GM18502 (cell line): ENCODE measurements around the gene ITFG1.
"Not testable (repeated sequence)": the region's sequence is repeated elsewhere in the genome, so short reads cannot be mapped to it uniquely, and the experiment has no call there.

Experiments
- ATAC-seq: cut with Tn5 transposase; IDR thresholded peaks from one replicate; pipeline ENCODE4 v1.9.1; 2021; ENCODE audit warnings: mild to moderate bottlenecking; ENCODE audit not compliant: unreplicated experiment, poor library complexity

The ITFG1 gene

DNA sequence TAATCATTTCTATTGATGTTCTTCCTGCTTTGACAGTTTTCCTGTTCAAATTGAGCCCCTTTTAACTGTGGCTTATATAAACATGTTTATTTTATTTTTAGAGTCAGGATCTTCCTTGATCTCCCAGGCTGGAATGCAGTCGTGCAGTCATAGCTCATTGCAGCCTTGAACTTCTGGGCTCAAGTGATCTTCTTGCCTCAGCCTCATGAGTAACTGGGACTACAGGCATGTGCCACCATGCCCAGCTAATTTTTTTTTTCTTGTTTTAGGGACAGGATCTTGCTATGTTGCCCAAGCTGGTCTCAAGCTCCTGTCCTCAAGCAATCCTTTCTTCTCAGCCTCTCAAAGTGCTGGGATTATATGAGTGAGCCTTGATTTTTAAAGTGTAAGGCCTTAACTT is 14.9 kb upstream of the ITFG1 start:
- no peak for ATAC-seq

DNA sequence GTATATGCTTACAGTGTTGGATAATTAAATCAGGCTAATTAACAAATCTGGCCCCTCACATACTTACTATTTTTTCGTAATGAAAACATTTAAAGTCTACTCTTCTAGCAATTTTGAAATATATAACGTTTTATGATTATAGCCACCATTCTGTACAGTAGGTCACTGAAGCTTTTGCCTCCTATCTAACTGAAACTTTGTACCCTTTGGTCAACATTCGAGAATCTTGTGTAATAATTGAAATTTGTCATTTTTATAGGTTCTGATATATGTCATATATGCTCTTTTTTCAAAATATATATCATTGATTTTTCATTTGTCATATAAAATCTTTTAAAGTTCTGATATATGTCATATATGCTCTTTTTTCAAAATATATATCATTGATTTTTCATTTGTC is 12.9 kb upstream of the ITFG1 start:
- no peak for ATAC-seq

DNA sequence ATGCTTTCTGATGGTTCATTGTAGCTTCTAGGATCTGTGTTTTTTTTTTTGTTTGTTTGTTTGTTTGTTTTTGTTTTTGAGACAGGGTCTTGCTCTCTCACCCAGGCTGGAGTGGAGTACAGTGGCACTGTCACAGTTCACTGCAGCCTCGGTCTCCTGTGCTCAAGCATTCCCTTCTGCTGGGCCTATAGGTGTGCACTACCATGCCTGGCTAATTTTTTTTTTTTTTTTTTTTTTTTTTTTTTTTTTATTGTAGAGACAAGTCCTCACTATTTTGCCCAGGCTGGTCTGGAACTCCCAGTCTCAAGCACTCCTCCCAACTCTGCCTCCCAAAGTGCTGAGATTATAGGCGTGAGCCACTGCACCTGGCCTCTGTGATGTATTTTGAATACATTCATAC is 12.1 kb upstream of the ITFG1 start:
- not testable (repeated sequence) for ATAC-seq

DNA sequence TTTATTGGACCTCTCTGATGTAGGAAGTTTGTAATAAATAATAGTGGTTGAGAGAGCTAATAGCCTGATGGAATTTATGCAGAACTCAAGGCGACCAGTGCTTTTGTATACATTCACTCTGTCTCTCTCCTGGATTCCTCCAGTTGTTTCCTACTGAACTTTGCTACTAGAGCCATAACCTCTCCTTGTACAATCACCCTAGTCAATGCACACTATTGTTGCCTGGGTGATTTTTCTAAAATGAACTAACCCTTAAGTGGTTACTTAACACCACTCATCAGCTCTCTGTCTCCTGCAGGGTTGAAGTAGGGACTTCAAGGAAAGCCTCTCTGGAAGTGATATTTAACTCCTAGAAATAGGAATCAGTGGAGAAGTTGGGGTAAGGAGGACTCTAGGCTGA is 9.9 kb upstream of the ITFG1 start:
- ATAC-seq, result no peak

DNA sequence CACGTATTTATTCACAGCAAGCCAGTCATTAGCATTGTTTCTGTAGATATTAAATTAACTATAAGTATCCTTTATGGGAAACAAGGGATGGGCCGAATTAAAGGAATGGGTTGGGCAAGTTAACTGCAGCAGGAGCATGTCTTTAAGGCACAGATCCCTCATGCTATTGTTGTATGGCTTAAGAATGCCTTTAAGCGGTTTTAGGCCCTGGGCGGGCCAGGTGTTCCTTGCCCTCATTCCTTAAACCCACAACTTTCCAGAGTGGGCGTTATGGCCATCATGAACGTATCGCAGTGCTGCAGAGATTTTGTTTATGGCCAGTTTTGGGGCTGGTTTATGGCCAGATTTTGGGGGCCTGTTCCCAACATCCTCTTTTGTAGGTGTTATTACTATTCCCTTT is 9.3 kb upstream of the ITFG1 start:
- no peak for ATAC-seq

DNA sequence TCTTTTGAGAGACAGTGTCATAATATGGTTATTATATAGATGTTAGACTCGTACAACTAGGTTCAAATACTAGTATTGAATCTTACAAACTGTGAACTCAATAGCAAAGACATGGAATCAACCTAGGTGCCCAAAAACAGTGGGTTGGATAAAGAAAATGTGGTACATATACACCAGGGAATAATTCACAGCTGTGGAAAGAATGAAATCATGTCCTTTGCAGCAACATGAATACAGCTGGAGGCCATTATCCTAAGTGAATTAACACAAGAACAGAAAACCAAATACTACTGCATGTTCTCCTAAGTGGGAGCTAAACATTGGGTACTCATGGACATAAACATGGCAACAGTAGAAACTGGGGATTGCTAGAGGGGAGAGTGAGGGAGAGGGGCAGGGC is 8.4 kb upstream of the ITFG1 start:
- ATAC-seq, result no peak

DNA sequence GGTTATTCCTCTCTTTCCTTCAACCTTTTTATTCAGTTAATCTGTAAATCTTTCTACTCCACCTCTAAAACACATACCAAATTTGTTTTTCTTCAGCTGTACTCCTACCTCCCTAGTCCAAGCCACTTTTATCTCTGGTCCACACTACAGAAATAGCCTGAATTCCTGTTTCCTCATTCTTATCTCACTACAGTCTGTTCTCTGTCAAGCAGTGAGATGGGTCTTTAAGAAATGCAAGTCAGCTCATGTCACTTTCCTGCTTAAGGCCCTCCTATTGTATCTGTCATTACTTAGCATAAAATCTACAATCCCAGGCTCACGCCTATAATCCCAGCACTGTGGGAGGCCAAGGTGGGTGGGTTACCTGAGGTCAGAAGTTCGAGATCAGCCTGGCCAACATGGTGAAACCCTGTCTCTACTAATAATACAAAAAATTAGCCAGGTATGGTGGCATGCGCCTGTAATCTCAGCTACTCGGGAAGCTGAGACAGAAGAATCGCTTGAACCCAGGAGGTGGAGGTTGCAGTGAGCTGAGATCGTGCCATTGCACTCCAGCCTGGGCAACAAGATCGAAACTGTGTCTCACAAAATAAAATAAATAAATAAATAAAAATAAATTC is 7.3 kb upstream of the ITFG1 start:
- not testable (repeated sequence) for ATAC-seq

DNA sequence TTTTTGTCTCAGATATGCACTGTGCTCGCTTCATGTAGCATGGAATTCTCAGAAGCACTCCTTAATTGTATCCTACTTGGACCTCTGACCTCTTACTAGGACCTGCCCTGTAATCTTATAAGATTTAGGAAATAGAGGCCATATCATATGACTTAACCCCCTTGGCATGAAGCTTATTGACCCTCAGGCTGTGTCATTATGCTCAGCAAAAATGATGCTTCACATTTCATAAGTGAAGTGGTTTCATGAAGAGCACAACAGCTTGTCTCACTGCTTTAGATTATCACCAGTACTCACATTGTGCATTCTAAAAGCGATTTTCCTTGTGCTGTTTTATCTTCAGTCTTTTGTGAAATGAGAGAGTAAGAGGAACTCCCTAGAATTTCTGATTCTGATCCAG is 6.6 kb upstream of the ITFG1 start:
- ATAC-seq, result no peak

DNA sequence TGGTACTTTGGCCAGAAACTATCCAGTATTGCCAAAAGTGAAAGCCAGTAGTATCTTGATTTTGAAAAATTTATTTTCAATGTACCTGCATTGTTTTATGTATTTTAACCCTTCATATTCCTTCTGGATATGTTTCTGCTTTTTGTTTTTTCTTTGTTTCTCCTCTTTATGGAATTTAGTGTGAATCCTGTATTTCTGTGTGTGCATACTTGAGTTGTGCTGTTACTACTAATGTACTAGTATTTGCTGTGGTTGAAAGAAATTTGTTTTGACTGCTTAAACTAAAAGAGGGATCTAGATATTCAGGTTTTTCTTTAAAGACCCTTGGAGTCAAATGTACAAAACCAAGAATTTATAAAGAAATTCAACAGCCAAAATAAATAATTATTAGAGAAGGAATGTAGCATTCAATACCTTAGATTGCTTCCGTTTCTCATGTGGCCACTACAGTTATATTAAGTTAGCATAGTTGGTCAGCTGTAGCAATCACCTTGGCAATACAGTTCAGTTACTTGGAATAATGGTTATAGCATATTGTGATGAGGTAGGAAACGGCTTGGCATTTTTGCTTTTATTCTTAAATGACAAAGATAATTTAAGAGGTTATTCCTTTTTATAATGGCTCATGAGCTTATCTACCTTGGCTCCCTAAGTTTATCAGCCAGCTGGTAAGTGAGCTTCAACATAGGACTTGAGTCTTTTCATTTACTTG is 5.2 kb upstream of the ITFG1 start:
- no peak for ATAC-seq

DNA sequence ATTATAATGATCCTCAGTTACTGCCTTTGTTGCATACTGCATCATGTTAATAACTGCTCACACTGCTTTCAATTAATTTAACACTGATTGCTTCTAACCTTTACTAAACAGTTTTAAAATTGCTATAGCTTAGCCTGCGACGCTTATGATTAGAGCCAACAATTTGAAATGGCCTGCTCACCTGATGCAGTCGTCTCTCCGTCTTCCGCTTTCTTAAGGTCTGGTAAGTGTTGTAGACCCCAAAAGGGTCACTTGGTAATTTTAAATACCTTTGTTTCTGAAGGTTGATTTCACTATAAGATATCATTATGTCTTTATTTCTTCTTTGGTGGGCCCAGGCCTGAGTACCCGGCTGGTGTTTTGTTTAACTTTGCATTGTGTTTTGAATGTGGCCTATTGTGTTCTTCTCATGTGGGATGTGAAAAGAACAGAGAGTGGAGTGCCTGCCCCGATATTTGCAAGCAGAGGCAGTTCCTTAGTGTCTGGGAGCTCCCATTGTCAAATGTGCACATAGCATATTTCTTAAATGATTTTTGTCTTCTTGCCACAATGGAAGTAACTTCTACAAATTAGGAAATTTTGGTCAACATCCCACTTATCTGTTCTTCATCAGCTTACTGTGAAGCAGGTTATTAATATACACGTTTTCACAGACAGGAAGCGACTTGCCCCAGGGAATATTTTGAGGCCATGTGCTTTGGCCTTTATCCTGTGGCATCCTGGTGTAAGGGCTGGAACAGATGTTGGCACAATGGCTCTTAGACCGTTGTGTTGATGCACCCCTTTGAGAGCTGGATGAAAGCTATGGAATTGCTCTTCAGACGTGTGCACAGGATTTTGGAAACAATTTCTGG is 3.1 kb upstream of the ITFG1 start:
- no peak for ATAC-seq

DNA sequence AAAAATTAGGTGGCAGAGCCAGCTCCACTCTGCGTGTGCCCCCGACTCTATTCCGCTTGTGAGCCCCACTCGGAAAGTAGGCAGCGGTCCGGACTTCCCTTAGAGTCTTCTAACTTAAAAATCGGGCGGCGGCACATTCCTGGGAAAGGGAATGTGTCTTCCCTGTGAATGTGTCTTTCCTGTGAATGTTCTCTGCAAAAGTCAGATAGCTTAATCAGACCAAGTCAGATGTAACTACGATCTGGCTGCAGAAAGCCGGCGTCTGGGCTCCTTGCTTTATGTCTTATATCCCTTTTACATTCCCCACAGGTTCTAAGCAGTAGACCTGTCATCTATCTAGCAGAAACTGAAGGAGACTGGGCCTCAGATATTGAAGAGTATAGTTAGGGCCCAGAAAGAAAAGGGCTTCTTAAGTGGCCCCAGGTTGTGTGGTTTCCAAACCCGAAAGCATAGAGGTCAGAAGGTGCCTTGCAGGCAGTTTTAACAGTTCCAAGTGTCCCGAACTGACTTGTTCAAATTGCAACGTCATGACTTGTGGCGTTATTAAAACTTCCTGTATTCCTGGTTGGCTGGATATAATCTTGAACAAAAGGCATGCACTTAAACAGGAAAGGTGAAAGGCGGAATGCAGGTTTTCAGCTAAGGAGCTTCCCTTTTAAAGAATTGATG is 869 bp upstream of the ITFG1 start:
- ATAC-seq, result peak; percentile 31

DNA sequence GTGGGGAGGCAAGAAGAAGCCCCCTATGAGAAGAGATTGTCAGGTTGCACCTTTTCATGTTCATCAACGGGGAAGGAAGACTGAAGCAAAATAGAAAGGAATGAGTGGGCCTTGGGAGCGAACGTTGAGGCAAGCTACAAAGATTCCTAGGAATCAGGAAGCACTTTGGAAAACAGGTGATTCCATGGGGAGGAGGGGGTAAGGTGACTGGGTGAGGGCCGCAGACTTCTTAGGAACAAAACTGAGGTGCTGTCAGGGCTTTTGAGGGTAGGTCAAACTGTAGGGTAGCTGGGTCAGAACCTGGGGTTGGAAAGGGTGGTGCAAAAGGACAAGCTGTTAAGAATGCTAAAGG is 528 bp downstream of the ITFG1 start:
- no peak for ATAC-seq

DNA sequence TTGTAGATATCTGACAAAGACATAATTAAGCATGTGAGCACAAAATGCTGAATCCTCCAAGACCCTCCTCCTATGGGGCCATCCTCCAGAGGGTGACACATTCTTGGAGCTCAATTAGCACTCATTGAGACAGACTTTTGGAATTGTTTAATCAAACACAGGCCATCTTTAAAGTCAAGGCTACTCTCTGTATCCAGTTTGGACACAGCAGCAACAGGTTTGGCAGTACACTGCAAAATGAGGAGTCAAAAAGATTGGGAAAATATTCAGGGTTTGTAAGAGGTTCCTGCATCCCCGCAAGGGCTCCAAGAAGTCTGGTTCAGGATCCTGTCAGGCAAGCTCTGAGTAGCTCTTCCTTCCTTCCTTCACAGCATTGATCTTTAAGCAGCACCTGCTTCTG is 1.3 kb downstream of the ITFG1 start:
- no peak for ATAC-seq

DNA sequence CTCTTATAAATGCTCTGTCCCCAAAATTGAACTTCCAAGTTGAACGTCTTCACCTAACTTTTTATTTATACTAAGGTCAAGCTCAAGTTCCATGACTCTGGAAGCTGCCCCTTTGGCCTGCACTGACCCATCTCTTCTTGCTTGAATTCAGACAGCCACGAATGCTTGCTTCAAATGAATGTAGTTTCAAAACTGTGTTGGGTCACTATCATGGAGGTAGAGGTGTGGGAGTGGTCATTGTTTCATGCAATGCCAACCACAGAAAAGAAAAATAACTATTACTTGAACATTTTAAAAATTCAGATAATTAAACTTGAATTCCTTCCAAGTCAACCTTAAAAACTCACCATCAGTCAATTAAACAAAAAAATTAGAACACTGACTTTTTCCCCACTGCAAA is 2.5 kb downstream of the ITFG1 start:
- ATAC-seq, result no peak

DNA sequence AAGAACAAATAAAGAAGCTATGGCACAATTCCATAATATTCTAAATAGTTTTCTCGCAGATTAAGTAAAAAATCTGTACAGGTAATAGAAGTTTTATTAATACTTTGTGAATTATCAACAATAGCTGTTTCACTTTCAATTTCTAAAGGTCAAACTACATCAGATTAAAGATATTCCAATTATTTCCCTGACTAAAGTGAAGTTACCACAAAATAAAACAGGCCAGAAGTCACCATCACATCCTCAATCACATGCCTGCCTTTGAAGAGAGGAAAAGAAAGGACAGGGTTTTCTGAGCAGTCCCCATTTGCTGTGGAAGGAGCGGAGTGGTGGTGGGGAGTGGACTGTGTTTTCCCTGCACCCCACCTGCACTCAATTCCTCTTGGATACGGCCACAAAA is 11.1 kb downstream of the ITFG1 start:
- ATAC-seq, result no peak

DNA sequence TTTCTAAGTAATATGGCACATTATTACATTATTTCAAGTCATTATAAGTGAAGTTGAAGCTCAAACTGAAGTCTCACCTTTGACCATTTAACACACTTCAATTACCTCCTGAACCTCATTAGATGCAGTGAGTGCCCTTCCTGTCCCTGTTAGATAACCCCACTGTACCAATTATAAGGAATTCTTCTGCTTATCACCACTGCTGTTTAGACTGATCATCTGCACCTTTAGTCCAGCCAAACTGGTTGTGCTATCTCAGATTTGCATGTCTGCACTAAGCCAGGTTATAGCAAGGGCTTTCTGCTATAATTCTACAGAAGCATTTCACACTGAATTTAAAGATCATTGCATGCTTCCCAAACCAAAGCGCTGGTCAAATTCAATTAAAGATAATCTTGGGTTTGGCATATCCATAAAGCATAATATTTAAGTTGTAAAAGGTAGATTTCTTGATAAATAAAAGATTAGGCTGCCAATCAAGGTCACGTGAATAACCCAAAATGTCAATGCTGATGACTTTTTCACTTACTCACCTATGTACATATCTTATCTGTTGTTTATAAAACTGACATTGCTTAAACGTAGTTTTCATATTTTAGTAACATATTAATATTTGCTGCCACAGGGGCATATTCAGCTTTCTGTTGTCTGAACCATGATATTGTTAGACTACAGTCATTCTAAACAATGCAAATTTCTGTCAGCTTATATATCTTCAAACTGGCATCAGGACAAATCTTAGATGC is 11.9 kb downstream of the ITFG1 start:
- no peak for ATAC-seq

DNA sequence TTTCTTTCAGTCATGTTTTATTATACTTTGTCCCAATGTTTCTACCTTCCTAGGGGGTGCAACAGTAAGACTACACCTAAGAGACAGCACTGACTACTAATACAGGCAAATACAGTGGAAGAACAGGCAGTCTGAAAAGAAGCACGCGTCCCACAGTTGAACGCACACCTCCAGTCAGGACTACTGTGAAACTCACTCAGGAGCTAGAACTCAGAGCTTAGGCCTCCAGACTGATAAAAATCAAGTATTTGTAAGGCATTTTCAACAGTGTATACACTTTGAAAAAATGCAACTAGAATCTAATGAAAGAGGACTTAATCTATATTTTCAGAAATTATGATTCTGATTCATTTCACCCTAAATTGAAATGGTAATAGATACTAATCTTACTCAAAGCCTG is 14.4 kb downstream of the ITFG1 start:
- no peak for ATAC-seq

DNA sequence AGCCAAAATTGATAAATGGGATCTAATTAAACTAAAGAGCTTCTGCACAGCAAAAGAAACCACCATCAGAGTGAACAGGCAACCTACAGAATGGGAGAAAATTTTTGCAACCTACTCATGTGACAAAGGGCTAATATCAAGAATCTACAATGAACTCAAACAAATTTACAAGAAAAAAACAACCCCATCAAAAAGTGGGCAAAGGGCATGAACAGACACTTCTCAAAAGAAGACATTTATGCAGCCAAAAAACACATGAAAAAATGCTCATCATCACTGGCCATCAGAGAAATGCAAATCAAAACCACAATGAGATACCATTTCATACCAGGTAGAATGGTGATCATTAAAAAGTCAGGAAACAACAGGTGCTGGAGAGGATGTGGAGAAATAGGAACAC is 18.0 kb downstream of the ITFG1 start:
- ATAC-seq, result not testable (repeated sequence)

DNA sequence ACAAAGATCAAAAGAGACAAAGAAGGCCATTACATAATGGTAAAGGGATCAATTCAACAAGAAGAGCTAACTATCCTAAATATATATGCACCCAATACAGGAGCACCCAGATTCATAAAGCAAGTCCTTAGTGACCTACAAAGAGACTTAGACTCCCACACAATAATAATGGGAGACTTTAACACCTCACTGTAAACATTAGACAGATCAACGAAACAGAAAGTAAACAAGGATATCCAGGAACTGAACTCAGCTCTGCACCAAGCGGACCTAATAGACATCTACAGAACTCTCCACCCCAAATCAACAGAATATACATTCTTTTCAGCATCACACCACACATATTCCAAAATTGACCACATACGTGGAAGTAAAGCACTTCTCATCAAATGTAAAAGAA is 20.8 kb downstream of the ITFG1 start:
- not testable (repeated sequence) for ATAC-seq

DNA sequence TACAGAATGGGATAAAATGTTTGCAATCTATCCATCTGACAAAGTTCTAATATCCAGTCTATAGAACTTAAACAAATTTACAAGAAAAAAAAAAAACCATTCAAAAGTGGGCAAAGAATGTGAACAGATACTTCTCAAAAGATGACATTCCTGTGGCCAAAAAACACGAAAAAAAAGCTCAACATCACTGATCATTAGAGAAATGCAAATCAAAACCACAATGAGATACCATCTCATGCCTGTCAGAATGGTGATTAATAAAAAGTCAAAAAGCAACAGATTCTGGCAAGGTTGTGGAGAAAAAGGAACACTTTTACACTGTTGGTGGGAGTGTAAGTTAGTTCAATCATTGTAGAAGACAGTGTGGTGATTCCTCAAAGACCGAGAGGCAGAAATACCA is 26.6 kb downstream of the ITFG1 start:
- not testable (repeated sequence) for ATAC-seq
